HG03354 (cell line): Measurements from ENCODE around the gene PTRHD1.

Experiments used
- ATAC-seq: cut with Tn5 transposase; IDR thresholded peaks from one replicate; pipeline ENCODE4 v1.9.1; 2021; ENCODE audit warnings: mild to moderate bottlenecking; ENCODE audit not compliant: unreplicated experiment, poor library complexity, severe bottlenecking

The PTRHD1 gene

GRCh38 chr2:24768601-24769000 is 24.6 kb downstream of the PTRHD1 start:
- ATAC-seq: no peak

- ATAC-seq: no peak
Observed at GRCh38 chr2:24768013-24768412, 25.2 kb downstream of the PTRHD1 start.

- ATAC-seq: no peak
Observed at GRCh38 chr2:24766609-24767008, 26.6 kb downstream of the PTRHD1 start.

GRCh38 chr2:24763843-24764242 is 29.3 kb downstream of the PTRHD1 start:
- no peak for ATAC-seq

- ATAC-seq: no peak
Observed at GRCh38 chr2:24762518-24762917, 30.7 kb downstream of the PTRHD1 start.

- ATAC-seq: no peak
Observed at GRCh38 chr2:24761866-24762265, 31.3 kb downstream of the PTRHD1 start.

- ATAC-seq: no peak
Observed at GRCh38 chr2:24756789-24757188, 36.4 kb downstream of the PTRHD1 start.

GRCh38 chr2:24754985-24755705 is 38.0 kb downstream of the PTRHD1 start:
- ATAC-seq: no peak

- ATAC-seq: no peak
Observed at GRCh38 chr2:24749069-24749691, 44.0 kb downstream of the PTRHD1 start.

GRCh38 chr2:24747299-24747698 is 45.9 kb downstream of the PTRHD1 start:
- ATAC-seq: no peak

GRCh38 chr2:24745825-24746224 is 47.4 kb downstream of the PTRHD1 start:
- ATAC-seq: no peak

GRCh38 chr2:24744356-24744755 is 48.8 kb downstream of the PTRHD1 start:
- ATAC-seq: no peak

GRCh38 chr2:24743924-24744323 is 49.3 kb downstream of the PTRHD1 start:
- no peak for ATAC-seq

- ATAC-seq: no peak
Observed at GRCh38 chr2:24742730-24743129, 50.5 kb downstream of the PTRHD1 start.

- ATAC-seq: no peak
Observed at GRCh38 chr2:24740142-24740541, 53.0 kb downstream of the PTRHD1 start.
